Nephron progenitor cell (in vitro differentiated cells): ENCODE data around the gene MORN4.
A peak's percentile ranks its signal among the peaks of the same experiment; 100 is the strongest.

Source experiments
- DNase-seq: peaks from one replicate; pipeline ENCODE4 v3.0.0; 2021
- H3K27ac Mint-ChIP-seq: 2 replicates; pipeline ENCODE4 v1.8.0; 2021; ENCODE audit warnings: mild to moderate bottlenecking, moderate library complexity, mixed read lengths
- H3K27me3 Mint-ChIP-seq: 2 replicates; pipeline ENCODE4 v1.8.0; 2021; ENCODE audit warnings: mild to moderate bottlenecking, low read depth, mixed read lengths; ENCODE audit not compliant: poor library complexity
- H3K36me3 Mint-ChIP-seq: 2 replicates; pipeline ENCODE4 v1.8.0; 2021; ENCODE audit warnings: low read depth, mixed read lengths
- H3K4me1 Mint-ChIP-seq: 2 replicates; pipeline ENCODE4 v1.8.0; 2021; ENCODE audit warnings: mixed read lengths
- H3K4me3 Mint-ChIP-seq: 2 replicates; pipeline ENCODE4 v1.8.0; 2021; ENCODE audit warnings: mild to moderate bottlenecking, moderate library complexity, mixed read lengths
- H3K9me3 Mint-ChIP-seq: 2 replicates; pipeline ENCODE4 v1.8.0; 2021; ENCODE audit warnings: mild to moderate bottlenecking, moderate library complexity, mixed read lengths
- CTCF ChIP-seq: fragments of 200-600 bp; sonication (generic); IDR thresholded peaks from 2 replicates; pipeline ENCODE4 v1.5.0; 2021; ENCODE audit warnings: antibody characterized with exemption

MORN4 gene

GRCh38 chr10:97589479-97589878 lies 43.8 kb downstream of the MORN4 start, which contains the start of gene C10orf62:
Gene C10orf62 (plus strand): TSS chr10:97589721. CDS start chr10:97589898, 177 bp downstream.
- no peak for DNase-seq
- Mint-ChIP-seq H3K27me3 (peaks cover under 1% of the 10 kb centered on the region), H3K4me3 (no peak within 1 kb of the TSS), H3K9me3 (no peaks in the 10 kb centered on the region), H3K36me3 (no peaks in the 10 kb centered on the region), H3K27ac (no peak within 1 kb of the TSS), H3K4me1 (peaks cover 14% of the 10 kb centered on the region)
- TF ChIP-seq CTCF = no peak

- Mint-ChIP-seq H3K27me3 (peaks cover 6% of the 10 kb centered on the region), H3K4me3 (no peak overlapping the region), H3K4me1 (peaks cover 22% of the 10 kb centered on the region), H3K9me3 (no peaks in the 10 kb centered on the region), H3K36me3 (no peaks in the 10 kb centered on the region), H3K27ac (no peak overlapping the region)
- no peak for DNase-seq
- no peak for TF ChIP-seq CTCF
Measured at GRCh38 chr10:97587183-97587582, 46.1 kb downstream of the MORN4 start.

GRCh38 chr10:97585439-97585811 lies 47.9 kb downstream of the MORN4 start:
- Mint-ChIP-seq H3K27ac (no peak overlapping the region), H3K4me1 (peaks cover 22% of the 10 kb centered on the region), H3K9me3 (no peaks in the 10 kb centered on the region), H3K4me3 (no peak overlapping the region), H3K27me3 (peaks cover 6% of the 10 kb centered on the region), H3K36me3 (no peaks in the 10 kb centered on the region)
- no peak for DNase-seq
- TF ChIP-seq CTCF = no peak

- TF ChIP-seq CTCF = no peak
- DNase-seq = no peak
- Mint-ChIP-seq H3K27ac (peak overlapping the region; percentile 75), H3K27me3 (peaks cover 6% of the 10 kb centered on the region), H3K4me3 (no peak overlapping the region), H3K9me3 (no peaks in the 10 kb centered on the region), H3K4me1 (peaks cover 22% of the 10 kb centered on the region), H3K36me3 (no peaks in the 10 kb centered on the region)
Measured at GRCh38 chr10:97584798-97585438, 48.4 kb downstream of the MORN4 start.

- peak; percentile 20 for DNase-seq
- no peak for TF ChIP-seq CTCF
- Mint-ChIP-seq H3K27ac (peak within 1 kb of the TSS; percentile 75), H3K9me3 (no peaks in the 10 kb centered on the region), H3K4me3 (no peak within 1 kb of the TSS), H3K4me1 (peaks cover 22% of the 10 kb centered on the region), H3K27me3 (peaks cover 6% of the 10 kb centered on the region), H3K36me3 (no peaks in the 10 kb centered on the region)
Measured at GRCh38 chr10:97584060-97584797, 49.1 kb downstream of the MORN4 start, which contains the start of gene HOGA1. Gene HOGA1 (plus strand): TSS chr10:97584389. CDS start chr10:97584704, 315 bp downstream.
